NCI-H82 treated with DMSO at 0.1 percent for 48 hours (cell line): Measurements from ENCODE around the gene DNM1L.
"Not testable (repeated sequence)": the region's sequence is repeated elsewhere in the genome, so short reads cannot be mapped to it uniquely, and the experiment has no call there.

Experiments used
- DNase-seq: peaks from one replicate; lab custom pipeline; 2025; ENCODE audit not compliant: unreplicated experiment; lab: John Stamatoyannopoulos, UW

The DNM1L gene

GRCh38 chr12:32695787-32696186 lies 16.7 kb downstream of the DNM1L start:
- DNase-seq, result no peak

GRCh38 chr12:32697445-32697844 lies 18.3 kb downstream of the DNM1L start:
- DNase-seq, result no peak

- peak; percentile 99 for DNase-seq
Measured at GRCh38 chr12:32698285-32698684, 19.2 kb downstream of the DNM1L start.

- DNase-seq, result not testable (repeated sequence)
Measured at GRCh38 chr12:32699437-32699836, 20.3 kb downstream of the DNM1L start.

- no peak for DNase-seq
Measured at GRCh38 chr12:32702473-32702872, 23.4 kb downstream of the DNM1L start.

- no peak for DNase-seq
Measured at GRCh38 chr12:32702946-32703345, 23.8 kb downstream of the DNM1L start.

- no peak for DNase-seq
Measured at GRCh38 chr12:32705783-32706182, 26.7 kb downstream of the DNM1L start.

GRCh38 chr12:32706335-32707024 lies 27.4 kb downstream of the DNM1L start:
- no peak for DNase-seq

GRCh38 chr12:32708926-32709325 lies 29.8 kb downstream of the DNM1L start:
- no peak for DNase-seq

GRCh38 chr12:32714772-32715171 lies 35.7 kb downstream of the DNM1L start:
- no peak for DNase-seq

GRCh38 chr12:32718926-32719325 lies 39.8 kb downstream of the DNM1L start:
- DNase-seq, result no peak

- DNase-seq, result not testable (repeated sequence)
Measured at GRCh38 chr12:32725308-32725707, 46.2 kb downstream of the DNM1L start.

GRCh38 chr12:32726286-32726685 lies 47.2 kb downstream of the DNM1L start:
- DNase-seq, result no peak

GRCh38 chr12:32727237-32727636 lies 48.1 kb downstream of the DNM1L start:
- no peak for DNase-seq

GRCh38 chr12:32734952-32735351 lies 55.9 kb downstream of the DNM1L start:
- peak; percentile 47 for DNase-seq

- DNase-seq, result no peak
Measured at GRCh38 chr12:32736445-32736844, 57.3 kb downstream of the DNM1L start.

GRCh38 chr12:32737715-32738114 lies 58.6 kb downstream of the DNM1L start:
- no peak for DNase-seq

GRCh38 chr12:32739279-32739678 lies 60.2 kb downstream of the DNM1L start:
- no peak for DNase-seq

GRCh38 chr12:32742133-32742532 lies 63.0 kb downstream of the DNM1L start:
- DNase-seq, result no peak

GRCh38 chr12:32743264-32743663 lies 64.2 kb downstream of the DNM1L start:
- DNase-seq, result no peak

GRCh38 chr12:32753605-32754004 lies 74.5 kb downstream of the DNM1L start:
- no peak for DNase-seq

- no peak for DNase-seq
Measured at GRCh38 chr12:32754111-32754510, 75.0 kb downstream of the DNM1L start.

GRCh38 chr12:32755051-32755653 lies 76.1 kb downstream of the DNM1L start:
- peak; percentile 75 for DNase-seq
